ENCODE measurements around the gene PCNX2.

GRCh38 chr1:233261695-233262094 is 33.8 kb downstream of the PCNX2 start:
- TF ChIP-seq CTCF (IDR thresholded peaks at IDR 0.05) (no peak), POLR2A (IDR thresholded peaks at IDR 0.05) (no peak)

All from body of pancreas (tissue), 4 donors.